ENCODE measurements around the gene TPD52L2. TPM values are rescaled to one million over a fixed set of nuclear protein-coding genes. Genes with fewer than 3 reads are reported as not detected.
"Not testable (repeated sequence)": the region's sequence is repeated elsewhere in the genome, so short reads cannot be mapped to it uniquely, and the experiment has no call there.

The TPD52L2 gene
- total RNA-seq, 4 donors from 2014 or later = 85.9 to 101 (median 94.7) TPM

DNA sequence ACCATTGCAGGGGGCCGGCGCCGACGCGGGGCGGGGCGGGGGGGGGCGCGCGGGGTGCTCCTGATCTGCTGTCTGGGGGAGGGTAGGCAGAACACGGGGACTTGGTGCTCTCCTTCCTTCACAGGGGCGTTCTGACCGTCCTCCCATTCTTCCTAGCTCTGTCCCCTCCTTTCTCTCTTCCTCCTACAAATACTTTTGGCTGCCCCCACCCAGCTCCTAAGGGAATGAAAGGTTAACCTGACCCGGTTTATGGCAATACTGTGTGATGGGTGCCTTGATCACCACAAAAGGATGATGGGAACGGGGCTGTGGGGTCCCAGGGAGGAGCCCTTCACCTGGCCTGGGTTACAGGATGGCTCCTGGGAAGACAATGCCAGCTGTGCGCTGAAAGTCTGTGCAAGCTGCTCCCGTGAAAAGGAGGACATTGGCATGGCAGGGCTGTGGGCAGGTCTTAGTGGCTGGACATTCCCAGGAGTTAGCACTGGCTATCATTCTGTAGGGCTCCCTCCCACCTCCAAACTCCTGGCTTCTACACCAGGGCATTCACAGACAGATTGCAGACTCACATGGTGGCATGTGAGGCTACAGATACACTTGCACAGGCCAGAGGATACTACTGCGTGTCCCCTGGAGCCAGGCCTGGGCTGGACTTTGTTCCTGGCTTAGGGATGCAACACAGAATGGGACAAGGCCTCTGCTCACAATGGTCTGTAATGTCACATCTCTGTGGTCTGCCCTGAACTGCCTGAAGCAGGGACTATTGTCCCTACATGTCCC, 1.9 kb upstream of the TPD52L2 start:
- no peak overlapping the region for H3K4me3 ChIP-seq (ENCODE audit: low read depth, poor library complexity, severe bottlenecking)
- intact Hi-C loops (cut with DNase I; ENCODE audit: low total_unique reads) = no loop called here
- no peak for TF ChIP-seq POLR2A (IDR thresholded peaks at IDR 0.05)
- TF ChIP-seq, protein P1, sequence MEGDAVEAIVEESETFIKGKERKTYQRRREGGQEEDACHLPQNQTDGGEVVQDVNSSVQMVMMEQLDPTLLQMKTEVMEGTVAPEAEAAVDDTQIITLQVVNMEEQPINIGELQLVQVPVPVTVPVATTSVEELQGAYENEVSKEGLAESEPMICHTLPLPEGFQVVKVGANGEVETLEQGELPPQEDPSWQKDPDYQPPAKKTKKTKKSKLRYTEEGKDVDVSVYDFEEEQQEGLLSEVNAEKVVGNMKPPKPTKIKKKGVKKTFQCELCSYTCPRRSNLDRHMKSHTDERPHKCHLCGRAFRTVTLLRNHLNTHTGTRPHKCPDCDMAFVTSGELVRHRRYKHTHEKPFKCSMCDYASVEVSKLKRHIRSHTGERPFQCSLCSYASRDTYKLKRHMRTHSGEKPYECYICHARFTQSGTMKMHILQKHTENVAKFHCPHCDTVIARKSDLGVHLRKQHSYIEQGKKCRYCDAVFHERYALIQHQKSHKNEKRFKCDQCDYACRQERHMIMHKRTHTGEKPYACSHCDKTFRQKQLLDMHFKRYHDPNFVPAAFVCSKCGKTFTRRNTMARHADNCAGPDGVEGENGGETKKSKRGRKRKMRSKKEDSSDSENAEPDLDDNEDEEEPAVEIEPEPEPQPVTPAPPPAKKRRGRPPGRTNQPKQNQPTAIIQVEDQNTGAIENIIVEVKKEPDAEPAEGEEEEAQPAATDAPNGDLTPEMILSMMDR (IDR thresholded peaks at IDR 0.05) = no peak
- DNase-seq (ENCODE audit: low spot score in 2 of 2) = no peak
- 86% methylated on average over 18 of the region's 18 CpGs for WGBS, 2 donors

DNA sequence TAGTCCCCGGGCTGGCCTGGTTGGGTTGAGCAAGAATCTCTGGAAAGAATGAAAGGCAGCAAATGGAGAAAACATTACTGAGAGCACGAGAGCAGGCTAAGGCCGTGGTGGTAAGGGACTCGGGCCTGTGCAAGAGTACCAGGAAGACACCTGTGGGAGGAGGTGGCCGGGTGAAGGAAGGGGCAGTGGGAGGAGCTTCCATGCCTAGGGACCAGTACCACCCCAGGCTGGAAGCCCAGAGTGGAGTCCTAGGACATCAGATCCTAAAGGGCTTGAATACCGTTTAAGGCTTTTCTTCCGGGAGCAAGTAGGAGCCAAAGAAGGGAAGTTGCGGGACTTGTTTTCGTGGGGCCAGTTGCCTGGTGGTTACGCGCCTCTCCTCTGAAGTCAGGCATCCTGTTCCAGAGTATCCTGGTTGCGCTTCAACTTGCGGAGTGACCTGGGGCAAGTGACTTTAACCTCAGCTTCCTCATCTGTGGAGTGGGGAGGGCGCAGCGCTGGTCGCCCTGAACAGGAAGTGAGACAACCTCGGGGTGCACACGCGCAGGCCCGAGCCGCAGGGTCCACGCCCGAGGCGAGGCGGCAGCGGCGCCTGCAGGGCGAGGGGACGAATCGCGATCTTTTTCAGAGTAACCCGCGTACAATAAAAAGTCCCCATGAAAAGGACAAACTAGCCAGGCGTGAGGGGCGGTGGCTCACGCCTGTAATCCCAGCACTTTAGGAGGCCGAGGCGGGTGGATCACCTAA, 1.1 kb upstream of the TPD52L2 start:
- 4% methylated on average over 23 to 34 of the region's 38 CpGs for WGBS, 2 donors
- peak overlapping the region; percentile 22 for H3K4me3 ChIP-seq (ENCODE audit: low read depth, poor library complexity, severe bottlenecking)
- peak; percentile 80 to 95 for DNase-seq (ENCODE audit: low spot score in 2 of 2)
- intact Hi-C loops (cut with DNase I; ENCODE audit: low total_unique reads) = no loop called here
- TF ChIP-seq POLR2A (IDR thresholded peaks at IDR 0.05) = no peak
- TF ChIP-seq, protein P1 (IDR thresholded peaks at IDR 0.05) = peak in 1 of 3 donors; percentile 54

DNA sequence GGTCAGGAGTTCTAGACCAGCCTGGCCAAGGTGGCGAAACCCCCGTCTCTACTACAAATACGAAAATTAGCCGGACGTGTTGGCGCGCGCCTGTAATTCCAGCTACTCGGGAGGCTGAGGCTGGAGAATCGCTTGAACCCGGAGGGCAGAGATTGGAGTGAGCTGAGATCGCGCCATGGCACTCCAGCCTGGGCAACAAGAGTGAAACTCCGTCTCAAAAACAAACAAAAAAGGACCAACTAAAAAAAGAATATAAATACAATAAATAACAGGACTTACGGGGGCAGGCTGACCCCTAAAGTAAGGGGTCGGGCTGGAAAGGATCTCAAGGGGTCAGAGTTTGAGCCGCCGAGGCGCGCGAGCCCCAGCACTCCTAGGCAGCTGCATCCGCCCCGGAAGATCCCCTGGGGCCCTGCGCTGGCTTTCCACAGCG, 509 bp upstream of the TPD52L2 start:
- intact Hi-C loops (cut with DNase I; ENCODE audit: low total_unique reads) = no loop called here
- H3K4me3 ChIP-seq (ENCODE audit: low read depth, poor library complexity, severe bottlenecking) = peak overlapping the region; percentile 22
- WGBS, 2 donors = 0 to 1% methylated on average over 25 of the region's 25 CpGs
- no peak for DNase-seq (ENCODE audit: low spot score in 2 of 2)
- no peak for TF ChIP-seq POLR2A (IDR thresholded peaks at IDR 0.05)
- TF ChIP-seq, protein P1 (IDR thresholded peaks at IDR 0.05) = no peak

DNA sequence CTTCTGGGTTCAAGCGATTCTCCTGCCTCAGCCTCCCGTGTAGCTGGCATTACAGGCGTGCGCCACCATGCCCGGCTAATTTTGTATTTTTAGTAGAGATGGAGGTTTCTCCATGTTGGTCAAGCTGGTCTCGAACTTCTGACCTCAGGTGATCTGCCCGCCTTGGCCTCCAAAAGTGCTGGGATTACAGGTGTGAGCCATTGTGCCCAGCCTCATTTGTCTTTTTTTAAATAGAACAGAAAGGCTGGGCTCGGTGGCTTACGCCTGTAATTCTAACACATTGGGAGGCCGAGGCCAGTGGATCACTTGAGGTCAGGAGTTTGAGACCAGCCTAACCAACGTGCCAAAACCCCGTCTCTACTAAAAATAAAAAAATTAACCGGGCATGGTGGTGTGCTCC, 2.0 kb downstream of the TPD52L2 start:
- DNase-seq (ENCODE audit: low spot score in 2 of 2); intact Hi-C loops (cut with DNase I; ENCODE audit: low total_unique reads); H3K4me3 ChIP-seq (ENCODE audit: low read depth, poor library complexity, severe bottlenecking): not testable (repeated sequence)
- 93 to 96% methylated on average over 13 of the region's 13 CpGs for WGBS, 2 donors

DNA sequence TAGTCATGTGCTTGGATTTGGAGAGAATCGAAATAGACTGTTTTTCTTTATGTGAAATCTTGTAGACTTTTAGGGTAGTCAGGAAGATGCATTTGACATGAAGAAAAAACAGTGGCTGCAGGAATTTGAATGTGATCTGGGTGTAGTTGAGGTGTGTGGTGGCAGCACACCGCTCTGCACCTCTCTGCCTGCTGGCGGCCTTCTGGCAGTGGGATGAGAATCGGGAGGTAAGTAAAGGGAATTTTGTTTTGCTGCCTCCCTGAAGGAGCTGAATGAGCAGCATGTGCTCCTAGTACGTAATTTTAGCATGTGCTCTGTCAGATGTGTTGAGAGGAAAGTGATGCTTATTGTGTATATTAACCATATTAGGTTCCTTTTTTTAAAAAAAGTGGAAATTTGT, 3.2 kb downstream of the TPD52L2 start:
- no peak for DNase-seq (ENCODE audit: low spot score in 2 of 2)
- intact Hi-C loops (cut with DNase I; ENCODE audit: low total_unique reads) = no loop called here

More for the DNA sequence above, 3.2 kb downstream of the TPD52L2 start:
- WGBS, 2 donors = 92 to 95% methylated on average over 5 of the region's 5 CpGs
- H3K4me3 ChIP-seq (ENCODE audit: low read depth, poor library complexity, severe bottlenecking) = no peak overlapping the region
- TF ChIP-seq, protein P1 (IDR thresholded peaks at IDR 0.05) = no peak
- no peak for TF ChIP-seq POLR2A (IDR thresholded peaks at IDR 0.05)
